Esophagus squamous epithelium (tissue), 5 donors: ENCODE data around the gene CFAP141. TPM values are rescaled to one million over a fixed set of nuclear protein-coding genes. Genes with fewer than 3 reads are reported as not detected.

Experiments
- DNase-seq: peaks from one replicate; lab custom pipeline; 2025; lab: John Stamatoyannopoulos, UW
- H3K27ac ChIP-seq, 4 donors: fragments of 200-600 bp; sonication (generic); one replicate each; pipeline ENCODE4 v1.5.1; 2016 to 2019; ENCODE audit warnings: mild to moderate bottlenecking in 1 of 4
- H3K27me3 ChIP-seq, 4 donors: fragments of 200-600 bp; sonication (generic); 1 replicate in 3 of 4; 2 replicates in 1 of 4; pipeline versions ENCODE4 v1.5.1 to v1.6.0; 2017 to 2021; ENCODE audit warnings: antibody characterized with exemption in 1 of 4
- H3K36me3 ChIP-seq, 3 donors: fragments of 200-600 bp; sonication (generic); one replicate each; pipeline ENCODE4 v1.5.1; 2016 to 2019
- H3K4me1 ChIP-seq, 3 donors: fragments of 200-600 bp; sonication (generic); one replicate each; pipeline ENCODE4 v1.5.1; 2017 to 2019
- H3K4me3 ChIP-seq, 4 donors: fragments of 200-600 bp; sonication (generic); 1 replicate in 3 of 4; 2 replicates in 1 of 4; pipeline ENCODE4 v1.5.1; 2016 to 2019; ENCODE audit warnings: mild to moderate bottlenecking in 2 of 4, moderate library complexity in 1 of 4
- H3K9me3 ChIP-seq, 3 donors: fragments of 200-600 bp; sonication (generic); one replicate each; pipeline ENCODE4 v1.5.1; 2016 to 2019
- POLR2A ChIP-seq, 4 donors: fragments of 450-650 bp; IDR thresholded peaks; one replicate each; pipeline ENCODE4 v1.6.1; 2017; ENCODE audit warnings: antibody characterized with exemption in 4 of 4, mild to moderate bottlenecking in 4 of 4, moderate library complexity in 3 of 4
- WGBS, 2 donors: methylation state at CpG; one replicate each; pipeline ENCODE4 v1.1.5; 2018; 5-methylcytosine and 5-hydroxymethylcytosine counted together
- intact Hi-C: fragments of 100-400 bp; cut with DNase I; formaldehyde crosslinking; loops from one replicate; pipeline ENCODE4 v1.15.0; 2022
- total RNA-seq, 4 donors: library from RNA; depleted of rRNA; stranded (reverse); fragments of >200 nt; gene quantifications; one replicate each; pipeline ENCODE4 v1.1.0, GENCODE V29; 2016
- TF ChIP-seq, protein P1 (sequence below), 6 experiments: fragments of 450-650 bp in 4 of 6; fragments of 200-600 bp in 2 of 6; sonication (generic) in 2 of 6; IDR thresholded peaks; one replicate each; pipeline ENCODE4 v1.5.1; 2016 to 2019; ENCODE audit warnings: antibody characterized with exemption in 6 of 6, mild to moderate bottlenecking in 4 of 6, moderate library complexity in 4 of 6
- donor health status: DM: yes; HTN: yes; CAD: no.

The CFAP141 gene
- total RNA-seq, 4 donors from 2014 or later: not detected

DNA sequence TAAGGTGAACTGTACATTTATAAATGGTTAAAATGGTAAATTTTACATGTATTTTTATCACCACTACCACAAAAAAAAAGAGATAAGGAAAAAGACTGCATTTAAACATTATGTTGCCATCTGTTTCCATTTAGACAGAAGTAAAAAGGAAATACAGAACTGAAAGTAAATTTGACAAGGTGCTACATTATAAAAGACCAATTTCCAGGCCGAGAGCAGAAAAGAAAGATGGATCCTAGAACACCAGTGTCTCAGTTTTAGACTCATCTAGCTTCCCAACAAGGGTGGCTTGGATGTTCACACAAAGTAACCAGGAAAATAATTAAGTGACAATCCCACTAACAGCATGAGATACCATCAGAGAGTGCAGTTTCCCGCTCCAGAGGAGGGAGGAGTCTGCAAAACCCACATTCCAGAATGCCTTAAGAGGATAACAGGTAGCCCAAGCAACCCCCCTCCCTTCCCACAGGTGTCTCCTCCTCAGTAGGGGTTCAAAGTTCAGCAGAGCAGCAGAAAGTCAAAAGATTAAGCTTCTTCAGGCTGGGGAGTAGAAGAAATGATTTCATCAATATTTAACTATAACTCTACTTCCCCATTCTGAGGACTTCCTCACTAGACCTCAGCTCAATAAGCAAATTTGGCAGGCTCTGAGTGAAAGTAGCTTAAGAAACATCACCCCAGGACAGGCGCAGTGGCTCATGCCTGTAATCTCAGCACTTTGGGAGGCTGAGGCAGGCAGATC is 26.0 kb downstream of the CFAP141 start:
- DNase-seq: no peak
- intact Hi-C loops: no loop called here
- Histone ChIP-seq H3K36me3 (peaks cover 0 to 36% (median 2%) of the 10 kb centered on the region in 3 donors), H3K27ac (peak overlapping the region in 3 of 4 donors; percentile 4 to 99 (median 97)), H3K4me3 (no peak overlapping the region), H3K27me3 (no peaks in the 10 kb centered on the region), H3K9me3 (no peaks in the 10 kb centered on the region), H3K4me1 (peaks cover 41 to 79% (median 66%) of the 10 kb centered on the region in 3 donors)
- 54 to 60% methylated on average over 3 of the region's 3 CpGs for WGBS, 2 donors
- TF ChIP-seq, protein P1, sequence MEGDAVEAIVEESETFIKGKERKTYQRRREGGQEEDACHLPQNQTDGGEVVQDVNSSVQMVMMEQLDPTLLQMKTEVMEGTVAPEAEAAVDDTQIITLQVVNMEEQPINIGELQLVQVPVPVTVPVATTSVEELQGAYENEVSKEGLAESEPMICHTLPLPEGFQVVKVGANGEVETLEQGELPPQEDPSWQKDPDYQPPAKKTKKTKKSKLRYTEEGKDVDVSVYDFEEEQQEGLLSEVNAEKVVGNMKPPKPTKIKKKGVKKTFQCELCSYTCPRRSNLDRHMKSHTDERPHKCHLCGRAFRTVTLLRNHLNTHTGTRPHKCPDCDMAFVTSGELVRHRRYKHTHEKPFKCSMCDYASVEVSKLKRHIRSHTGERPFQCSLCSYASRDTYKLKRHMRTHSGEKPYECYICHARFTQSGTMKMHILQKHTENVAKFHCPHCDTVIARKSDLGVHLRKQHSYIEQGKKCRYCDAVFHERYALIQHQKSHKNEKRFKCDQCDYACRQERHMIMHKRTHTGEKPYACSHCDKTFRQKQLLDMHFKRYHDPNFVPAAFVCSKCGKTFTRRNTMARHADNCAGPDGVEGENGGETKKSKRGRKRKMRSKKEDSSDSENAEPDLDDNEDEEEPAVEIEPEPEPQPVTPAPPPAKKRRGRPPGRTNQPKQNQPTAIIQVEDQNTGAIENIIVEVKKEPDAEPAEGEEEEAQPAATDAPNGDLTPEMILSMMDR (IDR thresholded peaks at IDR 0.05): no peak
- no peak for TF ChIP-seq POLR2A (IDR thresholded peaks at IDR 0.05)

DNA sequence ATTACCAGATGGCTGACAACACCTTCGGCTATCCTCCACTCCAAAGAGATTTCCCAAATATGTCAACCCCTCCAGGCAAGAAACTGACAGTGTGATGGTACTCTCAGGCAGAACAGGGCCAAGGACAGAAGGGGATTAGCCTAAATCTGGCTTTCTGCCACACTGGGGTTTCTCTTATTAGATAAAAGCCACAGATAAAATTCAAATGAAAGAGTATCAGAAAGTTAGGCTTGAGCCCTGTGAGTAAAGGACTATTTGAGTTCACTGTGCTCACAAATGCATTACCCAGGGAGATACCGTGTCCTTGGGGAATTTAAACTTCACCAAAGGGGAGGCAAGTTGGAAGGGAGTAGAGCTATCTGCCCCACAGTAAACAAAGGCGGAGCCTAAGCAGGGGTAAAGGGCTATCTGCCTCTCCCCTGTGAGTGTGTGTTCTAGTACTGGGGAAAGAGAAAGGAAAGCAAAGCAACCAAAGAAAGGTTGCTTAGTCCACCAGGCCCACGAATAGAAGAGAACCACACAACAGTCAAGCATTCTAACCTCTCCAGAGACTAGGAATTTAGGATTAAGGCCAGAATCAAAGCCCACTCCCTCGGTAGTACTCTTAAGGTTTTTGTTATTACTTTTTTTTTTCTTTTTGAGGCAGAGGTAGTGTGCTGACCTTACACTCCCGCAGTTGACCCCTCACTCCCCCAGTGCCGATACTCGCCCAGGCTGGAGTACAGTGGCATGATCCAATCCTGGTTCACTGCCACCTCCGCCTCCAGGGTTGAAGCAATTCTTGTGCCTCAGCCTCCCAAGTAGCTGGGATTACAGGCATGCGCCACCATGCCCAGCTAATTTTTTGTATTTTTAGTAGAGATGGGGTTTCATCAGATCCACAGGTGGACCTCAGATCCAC is 27.0 kb downstream of the CFAP141 start:
- Histone ChIP-seq H3K36me3 (peaks cover 0 to 45% (median 10%) of the 10 kb centered on the region in 3 donors), H3K9me3 (no peaks in the 10 kb centered on the region), H3K4me3 (no peak overlapping the region), H3K27me3 (no peaks in the 10 kb centered on the region), H3K4me1 (peaks cover 41 to 79% (median 66%) of the 10 kb centered on the region in 3 donors), H3K27ac (peak overlapping the region; percentile 2 to 99 (median 69))
- intact Hi-C loops: no loop called here
- 62 to 67% methylated on average over 8 to 9 of the region's 10 CpGs for WGBS, 2 donors
- no peak for TF ChIP-seq POLR2A (IDR thresholded peaks at IDR 0.05)
- TF ChIP-seq, protein P1 (IDR thresholded peaks at IDR 0.05): no peak
- DNase-seq: no peak

DNA sequence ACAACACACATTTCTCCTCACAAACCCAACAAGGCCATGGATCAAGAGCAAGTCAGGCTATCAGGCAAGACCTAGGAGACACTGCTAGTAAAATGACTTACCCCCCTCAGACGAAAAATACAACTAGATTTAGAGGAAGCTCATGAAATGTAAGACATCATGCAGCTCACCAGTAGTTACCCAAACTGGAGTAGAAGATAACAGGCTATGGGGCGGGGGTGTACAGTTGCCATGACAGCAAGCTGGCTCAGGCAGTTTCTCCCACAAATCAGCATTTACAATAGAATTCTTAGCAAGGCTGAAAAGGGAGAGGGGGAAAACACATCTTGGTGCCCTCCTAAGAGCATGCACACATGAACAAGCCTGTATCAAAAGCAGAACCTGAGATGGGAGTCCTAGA is 28.1 kb downstream of the CFAP141 start:
- Histone ChIP-seq H3K4me1 (peaks cover 41 to 71% (median 61%) of the 10 kb centered on the region in 3 donors), H3K27me3 (no peaks in the 10 kb centered on the region), H3K36me3 (peaks cover 4 to 57% (median 16%) of the 10 kb centered on the region in 3 donors), H3K9me3 (no peaks in the 10 kb centered on the region), H3K27ac (peak overlapping the region in 2 of 4 donors; percentile 97 to 99), H3K4me3 (no peak overlapping the region)
- WGBS, 2 donors: 40 to 53% methylated on average over 2 of the region's 2 CpGs
- intact Hi-C loops: no loop called here
- TF ChIP-seq, protein P1 (IDR thresholded peaks at IDR 0.05): no peak
- TF ChIP-seq POLR2A (IDR thresholded peaks at IDR 0.05): no peak
- DNase-seq: no peak

DNA sequence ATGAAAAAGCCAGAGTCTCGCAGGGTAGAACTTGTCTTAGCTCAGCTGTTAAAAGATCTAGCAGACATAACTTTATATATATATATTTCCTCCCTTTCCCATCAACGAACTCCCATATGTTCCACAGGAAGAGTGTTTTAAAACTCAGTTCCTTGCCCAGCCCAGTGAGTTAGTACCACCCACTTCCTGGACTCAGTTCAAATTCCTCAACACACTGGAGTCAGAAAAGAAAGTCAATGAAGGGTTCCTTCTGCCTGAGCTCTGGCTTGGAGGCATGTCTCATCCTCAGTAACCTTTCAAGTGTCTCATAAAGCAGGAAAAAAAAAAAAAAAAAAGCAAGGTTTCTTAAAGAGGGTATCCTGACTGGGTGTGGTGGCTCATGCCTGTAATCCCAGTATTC is 29.8 kb downstream of the CFAP141 start:
- no peaks in the 10 kb centered on the region for H3K27me3 ChIP-seq
- TF ChIP-seq, protein P1 (IDR thresholded peaks at IDR 0.05): no peak
- TF ChIP-seq POLR2A (IDR thresholded peaks at IDR 0.05): no peak
- no peak overlapping the region for H3K4me3 ChIP-seq
- no peaks in the 10 kb centered on the region for H3K9me3 ChIP-seq
- peaks cover 36 to 60% (median 57%) of the 10 kb centered on the region in 3 donors for H3K4me1 ChIP-seq
- peak overlapping the region; percentile 29 to 60 (median 51) for H3K27ac ChIP-seq
- no peak for DNase-seq
- 28 to 30% methylated on average over 2 of the region's 2 CpGs for WGBS, 2 donors
- intact Hi-C loops: no loop called here
- peaks cover 8 to 73% (median 33%) of the 10 kb centered on the region in 3 donors for H3K36me3 ChIP-seq
